HG02973 (cell line): ENCODE data around the gene AMPD3.

Experiments used
- ATAC-seq: cut with Tn5 transposase; IDR thresholded peaks from one replicate; pipeline ENCODE4 v1.9.1; 2021; ENCODE audit warnings: moderate library complexity; ENCODE audit not compliant: unreplicated experiment

The AMPD3 gene

DNA sequence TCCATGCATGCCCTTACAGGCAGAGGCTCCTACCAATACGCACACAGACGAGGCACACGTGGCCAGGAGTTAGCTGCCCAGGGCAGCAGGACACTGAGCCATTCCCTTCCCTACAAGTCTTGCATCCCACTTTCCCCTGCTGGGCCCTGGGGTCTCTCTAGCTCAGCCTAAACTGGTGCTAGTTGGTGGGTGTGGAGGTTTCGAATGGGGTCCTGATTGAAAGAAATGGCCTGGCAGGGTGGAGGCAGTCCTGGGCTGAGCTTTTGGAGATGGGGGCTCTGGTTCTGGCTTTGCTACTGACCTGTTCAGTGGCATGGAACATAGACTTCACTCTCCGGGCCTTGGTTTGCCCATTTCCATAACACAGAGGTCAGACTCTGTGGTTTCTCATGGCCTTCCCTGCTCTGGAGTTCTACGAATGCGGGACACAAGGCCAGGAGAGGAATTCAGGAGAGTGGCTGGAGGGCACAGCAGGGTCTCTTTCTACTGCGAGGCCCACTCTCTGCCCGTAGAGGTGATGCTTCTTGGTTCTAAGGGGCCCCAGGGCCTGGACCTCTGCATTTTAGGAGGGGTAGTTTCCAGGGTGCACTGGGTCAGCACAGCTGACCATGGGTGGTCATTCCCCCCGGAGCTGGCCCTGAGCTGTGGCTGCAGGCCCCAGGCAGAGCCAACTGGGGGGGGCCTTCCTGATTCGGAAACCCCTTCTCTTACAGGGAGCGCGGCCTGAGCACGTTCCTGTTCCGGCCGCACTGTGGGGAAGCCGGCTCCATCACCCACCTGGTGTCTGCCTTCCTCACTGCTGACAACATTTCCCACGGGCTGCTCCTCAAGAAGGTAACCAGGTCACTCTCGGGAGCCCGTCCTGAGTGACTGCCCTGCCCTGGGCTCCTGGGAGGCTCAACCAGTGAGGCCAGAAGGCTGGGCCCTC, 46.0 kb downstream of the AMPD3 start:
- ATAC-seq, result no peak

DNA sequence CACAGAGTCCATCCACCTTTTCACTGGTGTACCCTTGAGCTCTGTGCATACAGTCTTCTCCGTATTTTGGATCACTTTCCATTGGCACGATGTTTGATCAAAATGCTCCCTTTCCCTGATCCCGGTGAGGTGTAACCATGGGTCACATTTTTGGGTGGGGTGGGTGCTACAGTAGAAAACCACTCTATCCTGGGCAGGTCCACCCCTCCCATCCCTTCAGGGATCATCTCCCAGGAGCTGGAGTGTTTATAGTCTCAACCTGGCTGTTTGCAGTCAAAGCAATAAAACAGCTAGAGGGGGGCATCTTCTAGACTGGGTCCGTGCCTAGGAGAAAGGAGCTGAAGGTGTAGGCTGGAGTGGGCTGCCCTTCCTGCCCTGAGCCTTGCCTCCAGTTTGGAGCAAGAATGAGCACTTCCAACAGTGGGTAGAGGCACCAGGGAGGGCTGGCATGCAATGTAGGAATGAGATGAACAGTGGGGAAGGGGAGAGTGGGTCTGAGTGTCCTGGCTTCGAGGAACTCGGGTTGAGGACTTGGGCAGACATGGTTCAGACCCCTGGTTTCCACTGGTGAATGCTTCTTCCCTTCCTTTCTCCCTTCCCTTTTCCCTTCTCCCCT, 47.1 kb downstream of the AMPD3 start:
- ATAC-seq, result no peak

DNA sequence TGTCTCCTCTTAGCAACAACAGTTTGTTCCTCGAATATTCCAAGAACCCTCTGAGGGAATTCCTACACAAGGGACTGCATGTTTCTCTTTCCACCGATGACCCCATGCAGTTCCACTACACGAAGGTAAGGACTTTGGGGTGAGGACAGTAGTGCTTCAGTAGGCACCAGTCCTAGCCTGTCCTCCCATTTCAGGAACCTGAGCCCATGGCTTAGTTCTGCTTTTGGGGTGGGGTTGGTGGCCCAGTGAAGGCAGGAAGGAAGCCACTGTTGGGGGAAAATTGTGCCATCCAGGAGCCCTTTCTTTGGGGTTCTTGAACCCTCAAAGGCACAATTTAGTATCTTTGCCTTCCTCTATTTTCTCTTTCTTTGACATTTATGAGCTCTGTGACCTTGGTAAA, 47.7 kb downstream of the AMPD3 start:
- ATAC-seq, result no peak

DNA sequence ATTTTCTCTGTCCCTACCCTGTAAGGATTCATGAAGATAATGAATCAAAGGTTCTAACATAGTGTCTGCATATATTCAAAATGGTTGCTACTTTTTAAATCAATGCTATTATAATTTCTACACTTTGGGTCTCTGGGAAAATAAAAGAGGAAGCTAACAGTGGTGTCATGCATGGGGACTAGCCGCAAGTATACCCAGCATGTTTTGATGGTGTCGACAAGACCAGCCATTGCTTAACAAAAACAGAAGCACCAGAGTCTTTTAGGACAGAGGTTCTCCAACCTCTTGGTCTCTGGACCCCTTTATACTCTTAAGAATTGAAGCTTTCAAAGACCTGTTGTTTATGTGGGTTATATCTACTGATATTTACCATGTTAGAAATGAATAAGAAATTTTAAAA, 48.2 kb downstream of the AMPD3 start:
- ATAC-seq, result no peak

DNA sequence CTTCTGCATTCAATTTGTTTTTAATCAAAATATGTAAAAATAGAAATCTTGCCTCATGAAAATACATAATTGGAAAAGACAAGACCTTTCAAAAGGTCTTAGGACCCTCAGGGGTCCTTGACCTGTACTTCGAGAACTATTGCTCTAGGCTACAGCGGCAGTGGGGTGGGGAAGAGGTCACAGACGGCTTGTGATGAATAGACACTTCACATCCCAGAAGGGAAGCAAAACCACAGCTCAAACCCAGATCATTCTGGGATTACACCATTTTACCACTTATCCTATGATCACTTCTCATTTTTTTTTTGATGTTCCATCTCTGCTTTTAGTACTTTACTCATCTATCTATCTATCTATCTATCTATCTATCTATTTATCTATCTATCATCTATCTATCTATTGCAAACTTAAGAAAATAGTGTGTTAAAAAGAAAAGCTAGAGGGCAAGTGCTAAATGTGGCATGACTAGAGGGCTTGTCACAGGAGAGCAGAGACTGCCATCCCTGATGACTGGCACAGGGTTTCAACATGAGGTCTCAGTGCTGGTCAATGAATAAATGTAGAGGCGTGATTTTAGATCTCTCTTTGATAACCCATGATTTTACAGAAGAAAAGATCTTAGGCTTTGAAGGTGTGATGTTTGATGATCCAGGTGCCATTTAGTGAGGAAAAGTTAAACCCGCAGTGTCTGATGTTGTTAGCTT, 48.9 kb downstream of the AMPD3 start:
- ATAC-seq, result no peak

DNA sequence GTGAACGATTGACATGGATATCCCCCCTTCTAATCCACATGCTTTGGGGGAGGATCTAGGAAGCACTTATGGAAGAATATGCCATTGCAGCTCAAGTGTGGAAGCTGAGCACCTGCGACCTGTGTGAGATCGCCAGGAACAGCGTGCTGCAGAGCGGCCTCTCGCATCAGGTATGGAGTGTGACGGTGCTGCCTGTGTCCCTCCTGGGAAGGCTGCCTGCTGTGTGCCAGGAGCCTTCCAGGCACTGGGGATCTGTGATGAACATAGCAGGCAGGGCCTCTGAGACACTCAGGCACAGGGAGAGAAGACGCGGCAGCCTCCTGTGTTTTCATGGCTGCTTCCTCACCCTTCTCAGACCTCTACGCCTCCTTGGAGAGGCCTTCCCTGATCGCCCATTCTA, 49.4 kb downstream of the AMPD3 start:
- no peak for ATAC-seq

DNA sequence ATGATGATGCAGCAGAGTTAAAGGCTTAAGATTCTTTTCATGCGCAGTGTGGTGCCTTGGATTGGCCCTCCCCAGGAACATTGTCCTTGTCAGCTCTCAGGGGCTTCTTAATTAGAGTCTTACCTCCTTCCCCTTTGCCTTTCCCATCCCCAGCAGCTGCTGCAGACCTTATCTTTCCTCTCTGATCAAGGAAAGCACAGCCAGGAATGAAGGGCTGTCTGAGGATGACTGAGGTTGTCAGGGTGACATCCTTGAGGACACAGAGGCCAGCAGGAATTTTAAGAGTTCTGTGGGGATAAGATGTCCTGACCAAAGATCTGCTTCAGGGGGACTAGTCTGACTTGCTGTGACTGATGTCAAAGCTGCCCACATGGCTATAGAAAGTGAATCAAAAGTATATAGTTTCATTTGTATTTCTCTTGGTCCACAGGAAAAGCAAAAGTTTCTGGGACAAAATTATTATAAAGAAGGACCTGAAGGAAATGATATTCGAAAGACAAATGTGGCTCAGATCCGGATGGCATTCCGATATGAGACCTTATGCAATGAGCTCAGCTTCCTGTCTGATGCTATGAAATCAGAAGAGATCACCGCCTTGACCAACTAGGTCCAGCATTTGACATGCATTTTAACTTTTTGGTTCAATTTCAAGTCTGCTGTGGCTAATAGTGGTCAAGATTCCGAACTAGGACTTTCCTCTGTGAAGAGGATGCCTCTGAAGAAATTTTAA, 50.4 kb downstream of the AMPD3 start:
- no peak for ATAC-seq

DNA sequence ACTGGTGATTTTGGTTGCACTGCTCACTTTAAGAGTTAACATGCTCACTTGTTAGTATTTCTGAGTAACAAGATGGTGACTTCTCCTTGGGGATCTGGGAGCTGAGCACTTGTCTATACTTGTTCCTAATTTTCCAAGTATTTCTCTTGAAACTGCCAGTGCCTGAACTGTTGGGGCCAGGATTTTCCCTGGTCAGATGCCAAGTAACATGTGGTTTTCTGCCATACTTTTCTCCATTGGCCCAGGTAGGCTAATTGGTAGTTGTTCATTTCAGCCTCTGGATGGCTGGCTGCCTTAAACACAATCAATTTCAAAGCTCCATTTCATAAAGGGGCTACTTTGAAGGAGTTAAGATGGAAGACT, 50.9 kb downstream of the AMPD3 start:
- ATAC-seq, result no peak

DNA sequence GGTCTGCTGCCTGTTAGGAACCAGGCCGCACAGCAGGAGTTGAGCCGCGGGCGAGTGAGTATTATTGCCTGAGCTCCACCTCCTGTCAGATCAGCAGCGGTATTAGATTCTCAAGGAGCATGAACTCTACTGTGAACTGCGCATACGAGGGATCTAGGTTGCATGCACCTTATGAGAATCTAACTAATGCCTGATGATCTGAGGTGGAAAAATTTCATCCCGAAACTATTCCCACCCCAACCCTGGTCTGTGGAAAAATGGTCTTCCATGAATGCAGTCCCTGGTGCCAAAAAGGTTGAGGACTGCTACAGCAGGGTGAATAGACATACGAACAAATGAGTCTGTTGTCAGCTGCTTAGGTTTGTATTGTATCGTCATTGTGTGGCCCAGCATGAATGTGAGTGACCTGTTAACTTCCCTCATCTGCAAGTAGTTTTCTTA, 56.1 kb downstream of the AMPD3 start:
- no peak for ATAC-seq

DNA sequence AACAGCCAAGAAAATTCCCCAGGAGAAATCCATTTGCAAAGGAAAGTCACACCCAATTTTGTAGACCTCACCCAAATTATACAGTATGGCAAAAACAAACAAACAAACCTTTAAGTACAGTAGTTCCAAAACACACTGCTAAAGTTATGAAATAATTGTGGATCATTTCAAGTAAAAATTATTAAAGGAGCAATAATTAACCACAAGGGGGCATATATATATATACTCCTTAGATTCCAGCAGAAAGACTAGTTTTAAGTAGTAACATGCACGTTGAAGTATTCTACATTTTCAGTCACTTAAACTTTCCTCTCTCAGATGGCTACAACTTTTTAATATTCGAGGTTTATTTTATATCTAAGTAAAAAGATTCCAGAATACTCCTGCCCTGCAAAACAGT, 59.1 kb downstream of the AMPD3 start:
- ATAC-seq, result no peak

DNA sequence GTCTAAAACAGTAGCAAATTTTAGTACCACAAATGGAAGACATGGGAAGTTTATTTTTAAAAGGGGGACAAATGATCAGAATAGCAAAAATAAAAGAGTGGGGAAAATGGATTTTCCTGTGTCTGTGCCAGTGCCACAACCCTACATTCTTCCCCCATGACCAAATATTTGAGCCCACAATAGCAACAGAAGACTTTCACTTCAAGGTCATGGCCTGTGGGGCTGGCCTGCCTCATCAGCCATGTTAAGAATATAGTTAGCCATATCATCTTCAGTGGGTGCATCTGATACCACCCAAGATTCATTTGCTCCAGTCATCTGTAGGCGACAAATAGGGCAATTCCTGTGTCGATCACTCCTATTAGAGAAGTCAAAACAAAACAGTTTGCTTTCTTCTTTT, 59.6 kb downstream of the AMPD3 start:
- ATAC-seq, result no peak

DNA sequence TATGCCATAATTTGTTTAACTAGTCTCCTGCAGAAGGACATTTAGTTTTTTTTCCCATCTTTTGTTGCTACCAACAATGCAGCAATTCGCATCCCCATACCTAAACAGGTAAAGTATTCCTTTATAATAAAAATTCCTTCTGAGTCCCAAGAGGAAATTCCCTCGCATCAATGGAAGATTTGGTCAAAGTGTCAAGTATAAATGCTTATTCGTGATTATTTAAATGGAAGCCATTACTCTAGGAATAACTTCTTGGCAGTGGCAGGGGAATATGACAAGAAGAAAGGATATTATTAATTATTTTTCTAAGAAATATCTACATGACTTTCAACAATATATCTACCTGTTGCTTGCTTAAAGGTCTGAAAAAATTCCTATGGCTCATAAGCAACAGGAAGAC, 60.4 kb downstream of the AMPD3 start:
- no peak for ATAC-seq

DNA sequence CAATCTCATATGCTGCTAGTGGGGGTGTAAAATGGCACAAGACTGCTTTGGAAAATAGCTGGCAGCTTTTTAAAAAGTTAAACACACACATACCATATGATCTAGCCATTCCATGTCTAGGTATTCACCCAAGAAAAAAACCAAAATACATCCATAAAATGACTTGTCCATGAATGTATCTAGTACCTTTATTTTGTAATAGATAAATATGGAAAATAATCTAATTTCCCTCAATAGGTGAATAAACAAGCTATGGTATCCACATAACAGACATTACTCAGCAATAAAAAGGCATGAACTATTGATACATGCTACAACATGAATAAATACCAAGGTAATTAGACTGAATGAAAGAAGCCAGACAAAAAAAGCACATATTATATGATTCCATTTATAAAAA, 63.1 kb downstream of the AMPD3 start:
- no peak for ATAC-seq

DNA sequence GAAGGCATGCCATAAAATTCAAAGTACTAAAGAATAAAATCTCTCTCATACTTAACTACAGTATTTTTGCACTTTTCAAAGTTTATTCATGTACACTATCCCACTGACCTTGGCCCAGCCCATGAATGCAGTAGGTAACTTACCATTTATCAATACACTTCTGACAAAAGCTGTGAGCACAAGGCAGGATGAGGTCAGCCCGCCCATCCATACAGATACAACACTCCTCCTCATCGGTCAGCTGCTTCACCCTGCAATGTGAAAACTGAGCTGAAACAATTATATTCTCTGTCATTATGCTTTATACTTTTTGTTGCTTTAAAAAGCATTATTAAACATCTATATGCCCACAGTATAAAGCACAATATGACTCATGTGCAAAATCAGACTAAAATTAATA, 63.8 kb downstream of the AMPD3 start:
- no peak for ATAC-seq

DNA sequence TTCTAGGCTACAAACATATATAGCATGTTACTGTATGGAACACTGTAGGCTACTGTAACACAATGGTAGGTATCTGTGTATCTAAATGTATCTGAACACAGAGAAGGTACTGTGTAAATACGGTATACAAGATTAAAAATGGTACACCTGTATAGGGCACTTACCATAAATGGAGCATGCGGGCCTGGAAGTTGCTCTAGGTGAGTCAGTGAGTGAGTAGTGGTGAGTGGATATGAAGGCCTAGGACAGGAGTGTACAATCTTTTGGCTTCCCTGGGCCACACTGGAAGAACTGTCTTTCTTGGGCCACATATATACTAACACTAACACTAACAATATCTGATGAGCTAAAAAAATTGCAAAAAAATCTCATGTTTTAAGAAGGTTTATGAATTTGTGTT, 64.6 kb downstream of the AMPD3 start:
- no peak for ATAC-seq

DNA sequence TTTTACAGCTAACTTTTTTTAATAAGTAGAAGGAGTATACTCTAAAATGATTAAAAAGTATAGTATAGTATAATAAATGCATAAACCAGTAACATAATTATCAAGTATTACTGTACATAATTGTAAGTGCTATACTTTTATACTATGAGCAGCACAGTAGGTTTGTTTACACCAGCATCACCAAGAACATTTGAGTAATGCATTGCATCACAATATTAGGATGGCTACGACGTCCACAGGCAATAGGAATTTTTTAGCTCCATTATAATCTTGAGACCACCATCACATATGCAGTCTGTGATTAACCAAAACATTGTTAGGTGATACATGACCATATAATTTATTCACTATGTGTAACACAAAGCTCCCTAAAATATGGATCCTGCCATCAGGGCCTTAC, 65.5 kb downstream of the AMPD3 start:
- no peak for ATAC-seq

DNA sequence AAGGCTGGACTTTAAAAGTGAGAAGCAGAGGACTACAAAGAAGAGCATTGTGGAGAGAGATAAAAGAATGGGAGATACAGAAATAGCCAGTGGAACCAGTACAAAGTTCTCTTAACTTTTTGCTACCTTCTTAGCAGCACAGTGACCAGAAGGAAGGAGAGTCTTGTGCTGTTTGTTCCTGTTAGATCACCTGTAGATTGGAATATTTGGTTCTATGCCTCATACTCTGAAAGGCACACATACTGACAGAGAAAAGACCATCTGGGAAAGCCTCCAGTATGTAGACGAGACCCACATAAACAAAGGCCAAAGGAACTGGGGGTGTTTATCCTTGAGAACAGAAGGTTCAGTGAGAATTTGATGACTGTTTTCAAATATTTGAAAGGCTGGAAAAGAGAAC, 67.2 kb downstream of the AMPD3 start:
- no peak for ATAC-seq

DNA sequence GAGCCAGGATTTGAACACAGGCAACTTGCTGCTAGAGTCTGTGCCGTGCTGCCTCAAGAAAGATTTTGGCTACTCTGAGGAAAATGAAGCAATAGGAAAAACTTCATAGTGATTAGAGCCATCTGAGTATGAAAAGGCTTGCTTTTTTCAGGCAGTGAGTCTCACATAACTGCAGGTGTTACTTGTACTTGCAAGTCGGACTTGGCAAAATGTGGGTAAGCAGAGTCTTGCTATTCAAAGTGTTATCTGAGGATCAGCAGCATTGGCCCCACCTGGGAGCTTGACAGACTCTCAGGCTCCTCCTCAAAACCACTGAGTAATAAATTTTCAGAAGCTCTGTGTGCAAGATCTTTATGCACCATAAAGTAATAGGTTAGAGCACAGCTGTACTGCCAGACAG, 67.9 kb downstream of the AMPD3 start:
- no peak for ATAC-seq

DNA sequence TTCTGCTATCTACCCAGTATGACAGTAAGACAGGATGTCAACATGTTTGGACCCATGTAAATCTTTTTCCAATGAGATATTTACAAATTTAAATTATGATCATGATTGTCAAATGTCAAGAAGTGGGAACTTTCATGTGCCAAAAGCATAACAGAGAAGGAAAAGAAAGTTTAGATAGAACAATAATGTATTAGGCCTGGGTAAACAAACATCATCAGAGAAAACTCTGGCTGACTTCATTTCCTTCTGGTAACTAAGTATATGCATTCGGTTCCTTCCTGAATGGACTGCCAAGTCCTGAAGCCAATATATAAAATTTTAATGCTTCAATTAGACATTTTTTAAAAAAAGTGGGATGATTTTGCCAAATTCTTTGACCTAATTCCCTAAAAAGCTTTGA, 69.4 kb downstream of the AMPD3 start:
- ATAC-seq, result no peak

DNA sequence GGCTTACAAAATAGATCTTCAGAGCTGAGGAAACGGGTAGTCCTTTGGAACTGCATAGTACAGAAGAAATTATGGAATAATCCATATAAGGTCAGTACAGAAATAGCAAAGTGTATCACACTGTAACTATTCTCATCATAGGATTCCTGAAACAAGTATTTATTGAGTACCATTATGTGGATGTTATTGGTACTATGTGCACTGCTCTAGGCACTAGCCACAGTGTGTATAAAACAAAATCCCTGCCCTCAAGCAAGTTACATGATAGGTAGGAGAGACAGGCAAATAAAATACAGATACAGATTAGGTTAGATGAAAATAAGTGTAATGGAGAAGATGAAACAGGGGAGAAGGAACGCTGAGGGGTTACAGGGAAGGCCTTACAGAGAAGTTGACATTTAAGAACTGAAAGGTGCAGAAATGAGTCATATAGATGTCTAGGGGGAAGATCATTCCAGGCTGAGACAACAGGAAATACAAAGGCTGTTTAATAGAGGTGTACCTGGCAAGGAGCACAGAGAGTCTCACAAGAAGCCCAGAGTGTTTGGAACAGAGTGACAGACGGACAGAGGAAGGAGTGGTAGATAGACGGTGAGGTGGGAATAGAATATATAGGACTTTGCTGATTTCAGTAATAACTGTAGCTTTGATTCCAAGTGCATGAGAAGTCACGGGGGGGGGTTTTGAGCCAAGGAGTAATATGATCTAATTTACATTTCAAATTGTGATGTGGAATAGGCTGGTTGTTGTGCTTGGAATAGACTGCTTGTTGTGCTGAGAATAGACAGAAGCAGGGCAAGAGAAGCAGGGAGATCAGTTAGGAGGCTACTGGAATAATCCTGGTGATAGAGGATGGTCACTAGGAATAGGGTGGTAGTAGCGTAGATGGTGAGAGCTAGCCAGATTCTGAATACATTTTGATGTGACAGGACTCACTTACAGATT, 72.2 kb downstream of the AMPD3 start:
- ATAC-seq, result no peak
